PC-3 (cell line): ENCODE data around the gene IFI27L1. TPM values are rescaled to one million over a fixed set of nuclear protein-coding genes. Genes with fewer than 3 reads are reported as not detected.
A peak's percentile ranks its signal among the peaks of the same experiment; 100 is the strongest.

Experiments used
- ATAC-seq: fragments of 200-7000 bp; cut with Tn5 transposase; 2 replicates; pipeline ENCODE4 v1.9.1; 2020; ENCODE audit warnings: mild to moderate bottlenecking, moderate library complexity
- BruUV-seq: library from RNA; stranded (reverse); fragments of 400-500 nt; replicated peaks from 2 replicates; lab custom pipeline; 2021; lab: Mats Ljungman, UMichigan
- CTCF ChIA-PET: fragments of 300-600 bp; sonication (Branson Sonifier 250); formaldehyde crosslinking; loops from one replicate; lab custom pipeline; 2022; ENCODE audit warnings: antibody characterized with exemption; lab: Charles Lee
- POLR2A ChIA-PET: fragments of 300-600 bp; sonication (Branson Sonifier 250); formaldehyde crosslinking; loops from one replicate; lab custom pipeline; 2022; ENCODE audit warnings: antibody characterized with exemption; ENCODE audit not compliant: unreplicated experiment; lab: Charles Lee
- DNase-seq: peaks from one replicate; pipeline ENCODE4 v3.0.0-alpha.2; 2015
- H2AFZ ChIP-seq: fragments of 300-600 bp; sonication (generic); 2 replicates; pipeline ENCODE4 v1.6.0; 2016; ENCODE audit warnings: antibody characterized with exemption, low read length
- H3F3A ChIP-seq: fragments of 300-600 bp; sonication (generic); one replicate; pipeline ENCODE4 v1.6.0; 2017; ENCODE audit warnings: antibody characterized with exemption, low read length, control low read depth, mild to moderate bottlenecking; ENCODE audit not compliant: unreplicated experiment
- H3K27ac ChIP-seq: fragments of 300-600 bp; sonication (generic); 2 replicates; pipeline ENCODE4 v1.5.1; 2016; ENCODE audit warnings: mild to moderate bottlenecking, low read length
- H3K27me3 ChIP-seq: fragments of 300-600 bp; sonication (generic); 2 replicates; pipeline ENCODE4 v1.6.1; 2016; ENCODE audit warnings: low read length, mixed read lengths
- H3K36me3 ChIP-seq: fragments of 300-600 bp; sonication (generic); 2 replicates; pipeline ENCODE4 v1.6.1; 2016; ENCODE audit warnings: low read depth, mixed run types, low read length, mixed read lengths
- H3K4me1 ChIP-seq: fragments of 300-600 bp; sonication (generic); 2 replicates; pipeline ENCODE4 v1.5.1; 2016; ENCODE audit warnings: low read length; ENCODE audit not compliant: insufficient read depth
- H3K4me2 ChIP-seq: fragments of 300-600 bp; sonication (generic); 2 replicates; pipeline ENCODE4 v1.6.0; 2016; ENCODE audit warnings: low read length
- H3K4me3 ChIP-seq: fragments of 300-600 bp; sonication (generic); 2 replicates; pipeline ENCODE4 v1.5.1; 2016; ENCODE audit warnings: mild to moderate bottlenecking, low read length, mixed read lengths
- H3K79me2 ChIP-seq: fragments of 300-600 bp; sonication (generic); 2 replicates; pipeline ENCODE4 v1.6.1; 2017; ENCODE audit warnings: low read length, mixed read lengths
- H3K9ac ChIP-seq: fragments of 300-600 bp; sonication (generic); 2 replicates; pipeline ENCODE4 v1.6.0; 2016; ENCODE audit warnings: mild to moderate bottlenecking, low read length
- H3K9me2 ChIP-seq: fragments of 300-600 bp; sonication (generic); replicated peaks from 2 replicates; pipeline ENCODE4 v1.6.1; 2016; ENCODE audit warnings: mixed run types, low read length, mixed read lengths
- H3K9me3 ChIP-seq: fragments of 300-600 bp; sonication (generic); 2 replicates; pipeline ENCODE4 v1.6.1; 2016; ENCODE audit warnings: low read length, mixed read lengths
- H4K20me1 ChIP-seq: fragments of 300-600 bp; sonication (generic); 2 replicates; pipeline ENCODE4 v1.6.1; 2016; ENCODE audit warnings: low read length, mixed read lengths
- EZH2 ChIP-seq: fragments of 300-600 bp; sonication (generic); IDR thresholded peaks from one replicate; pipeline ENCODE4 v1.6.1; 2017; ENCODE audit warnings: antibody characterized with exemption, mild to moderate bottlenecking, low read length; ENCODE audit not compliant: unreplicated experiment
- EZH2phosphoT487 ChIP-seq: fragments of 300-600 bp; sonication (generic); IDR thresholded peaks from 2 replicates; pipeline ENCODE4 v1.6.1; 2018; ENCODE audit warnings: mild to moderate bottlenecking, antibody characterized with exemption, low read length, borderline replicate concordance
- intact Hi-C: fragments of 100-400 bp; cut with micrococcal nuclease; formaldehyde crosslinking; loops from 2 replicates; pipeline ENCODE4 v1.9.0; 2023
- total RNA-seq: library from RNA; depleted of rRNA; stranded (reverse); fragments of >200 nt; gene quantifications from 2 replicates; pipeline ENCODE4 v1.2.3, GENCODE V29; 2014
- TF ChIP-seq, protein P1 (sequence below): fragments of 300-600 bp; sonication (generic); conservative IDR thresholded peaks from 2 replicates; pipeline ENCODE4 v1.5.1; 2017; ENCODE audit warnings: antibody characterized with exemption, low read depth, mild to moderate bottlenecking, low read length

Gene IFI27L1
- total RNA-seq, 1 experiment from 2014 or later = 16.9 TPM

DNA sequence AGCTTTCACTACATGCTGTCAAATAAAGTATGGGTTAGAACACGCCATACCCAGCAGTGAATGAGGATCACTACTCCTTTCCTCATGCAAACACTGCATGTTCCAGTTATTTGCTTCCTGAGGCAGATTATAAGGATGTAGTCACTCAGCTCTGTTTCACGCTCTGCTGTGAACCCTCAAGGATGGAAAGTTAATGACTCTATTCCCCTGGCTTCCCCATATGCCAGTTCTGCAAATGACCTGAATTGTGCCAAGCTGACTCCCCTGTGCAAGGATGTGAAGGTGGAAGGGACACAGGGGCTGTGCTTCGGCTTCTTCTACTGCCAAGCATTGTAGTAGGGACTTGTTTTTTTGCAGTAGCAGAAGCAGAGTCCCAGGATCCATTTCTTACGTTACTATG lies 6.8 kb downstream of the IFI27L1 start:
- POLR2A ChIA-PET = no interaction called here
- Histone ChIP-seq H3K4me3 (no peak overlapping the region), H3K27me3 (no peaks in the 10 kb centered on the region), H3K9me2 (no peaks in the 10 kb centered on the region), H3F3A (no peaks in the 10 kb centered on the region), H3K27ac (no peak overlapping the region), H4K20me1 (no peaks in the 10 kb centered on the region), H3K4me1 (peaks cover 14% of the 10 kb centered on the region), H3K9ac (no peak overlapping the region), H3K79me2 (no peaks in the 10 kb centered on the region), H3K9me3 (no peaks in the 10 kb centered on the region), H3K36me3 (no peaks in the 10 kb centered on the region), H3K4me2 (no peak overlapping the region), H2AFZ (no peak overlapping the region)
- CTCF ChIA-PET = interaction anchor here (0.6 kb wide), 1 partner anchor 48 kb away, joined by 7 read pairs; no protein-coding TSS in a partner anchor
- TF ChIP-seq EZH2phosphoT487 = no peak
- TF ChIP-seq, protein P1, sequence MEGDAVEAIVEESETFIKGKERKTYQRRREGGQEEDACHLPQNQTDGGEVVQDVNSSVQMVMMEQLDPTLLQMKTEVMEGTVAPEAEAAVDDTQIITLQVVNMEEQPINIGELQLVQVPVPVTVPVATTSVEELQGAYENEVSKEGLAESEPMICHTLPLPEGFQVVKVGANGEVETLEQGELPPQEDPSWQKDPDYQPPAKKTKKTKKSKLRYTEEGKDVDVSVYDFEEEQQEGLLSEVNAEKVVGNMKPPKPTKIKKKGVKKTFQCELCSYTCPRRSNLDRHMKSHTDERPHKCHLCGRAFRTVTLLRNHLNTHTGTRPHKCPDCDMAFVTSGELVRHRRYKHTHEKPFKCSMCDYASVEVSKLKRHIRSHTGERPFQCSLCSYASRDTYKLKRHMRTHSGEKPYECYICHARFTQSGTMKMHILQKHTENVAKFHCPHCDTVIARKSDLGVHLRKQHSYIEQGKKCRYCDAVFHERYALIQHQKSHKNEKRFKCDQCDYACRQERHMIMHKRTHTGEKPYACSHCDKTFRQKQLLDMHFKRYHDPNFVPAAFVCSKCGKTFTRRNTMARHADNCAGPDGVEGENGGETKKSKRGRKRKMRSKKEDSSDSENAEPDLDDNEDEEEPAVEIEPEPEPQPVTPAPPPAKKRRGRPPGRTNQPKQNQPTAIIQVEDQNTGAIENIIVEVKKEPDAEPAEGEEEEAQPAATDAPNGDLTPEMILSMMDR = no peak
- TF ChIP-seq EZH2 = no peak
- ATAC-seq (no peak), DNase-seq (no peak)
- BruUV-seq = no TSS peak
- intact Hi-C loops = no loop called here

DNA sequence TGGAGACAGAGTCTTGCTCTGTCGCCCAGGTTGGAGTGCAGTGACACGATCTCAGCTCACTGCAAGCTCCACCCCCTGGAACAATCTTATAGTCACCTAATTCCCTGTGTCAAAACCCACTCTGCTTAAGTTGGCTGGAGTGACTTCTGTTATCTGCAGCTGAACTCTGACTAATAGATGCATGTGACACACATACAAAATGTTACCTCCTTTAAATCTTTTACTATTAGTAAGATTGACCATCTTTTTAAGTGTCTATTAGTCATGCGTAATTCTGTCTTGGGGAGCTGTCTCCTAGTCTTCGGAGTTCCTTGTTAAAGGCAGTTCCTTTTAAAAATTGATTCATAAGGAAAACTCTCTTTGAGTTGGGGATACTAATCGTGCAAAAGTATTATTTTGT lies 7.4 kb downstream of the IFI27L1 start:
- no peak for TF ChIP-seq EZH2phosphoT487
- TF ChIP-seq EZH2 = no peak
- TF ChIP-seq, protein P1 = no peak
- no peaks in the 10 kb centered on the region for H3K27me3 ChIP-seq
- no peaks in the 10 kb centered on the region for H3K79me2 ChIP-seq
- POLR2A ChIA-PET = no interaction called here
- DNase-seq (peak; percentile 27), ATAC-seq (peak; percentile 40)
- no peak overlapping the region for H3K27ac ChIP-seq
- no peaks in the 10 kb centered on the region for H4K20me1 ChIP-seq
- peaks cover 14% of the 10 kb centered on the region for H3K4me1 ChIP-seq
- intact Hi-C loops = no loop called here
- no peak overlapping the region for H3K4me2 ChIP-seq
- H3F3A ChIP-seq = no peaks in the 10 kb centered on the region
- no peak overlapping the region for H3K4me3 ChIP-seq
- H3K9me3 ChIP-seq = no peaks in the 10 kb centered on the region
- H3K9ac ChIP-seq = no peak overlapping the region
- H3K9me2 ChIP-seq = no peaks in the 10 kb centered on the region
- CTCF ChIA-PET = interaction anchor here (0.6 kb wide), 2 partner anchors 48 to 52 kb away, joined by 4 to 7 read pairs; no protein-coding TSS in a partner anchor
- no peaks in the 10 kb centered on the region for H3K36me3 ChIP-seq
- no peak overlapping the region for H2AFZ ChIP-seq
- BruUV-seq = no TSS peak

DNA sequence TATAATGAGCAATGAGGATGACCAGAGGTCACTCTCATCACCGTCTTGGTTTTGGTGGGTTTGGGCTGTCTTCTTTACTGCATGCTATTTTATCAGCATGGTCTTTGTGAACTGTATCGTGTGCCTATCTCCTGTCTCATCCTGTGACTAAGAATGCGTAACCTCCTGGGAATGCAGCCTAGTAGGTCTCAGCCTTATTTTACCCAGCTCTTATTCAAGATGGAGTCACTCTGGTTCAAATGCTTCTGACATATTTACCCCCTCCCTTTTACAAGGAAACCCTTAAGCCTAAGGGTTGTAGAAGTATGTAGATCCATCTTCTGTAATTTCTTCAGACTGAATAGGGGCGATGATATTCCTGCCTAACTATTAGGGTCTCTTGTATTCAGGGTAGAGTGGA lies 8.4 kb downstream of the IFI27L1 start:
- Histone ChIP-seq H3K79me2 (no peaks in the 10 kb centered on the region), H3F3A (no peaks in the 10 kb centered on the region), H3K4me2 (no peak overlapping the region), H3K9ac (no peak overlapping the region), H3K9me3 (no peaks in the 10 kb centered on the region), H3K36me3 (no peaks in the 10 kb centered on the region), H3K4me1 (peaks cover 14% of the 10 kb centered on the region), H3K27ac (no peak overlapping the region), H3K9me2 (no peaks in the 10 kb centered on the region), H4K20me1 (no peaks in the 10 kb centered on the region), H3K4me3 (no peak overlapping the region), H2AFZ (no peak overlapping the region), H3K27me3 (no peaks in the 10 kb centered on the region)
- ATAC-seq (no peak), DNase-seq (peak; percentile 31)
- CTCF ChIA-PET = no interaction called here
- TF ChIP-seq EZH2phosphoT487 = no peak
- TF ChIP-seq, protein P1 = no peak
- no peak for TF ChIP-seq EZH2
- intact Hi-C loops = no loop called here
- no TSS peak for BruUV-seq
- POLR2A ChIA-PET = interaction anchor here (0.6 kb wide), 1 partner anchor 1254 kb away, joined by 5 read pairs; no protein-coding TSS in a partner anchor
